ENCODE results near the gene LRRC41.

GRCh38 chr1:46301406-46301807 is 2.0 kb downstream of the LRRC41 start:
- TF ChIP-seq CTCF (IDR thresholded peaks at IDR 0.05), result no peak
- no peak for TF ChIP-seq EZH2 (IDR thresholded peaks at IDR 0.05; ENCODE audit: borderline replicate concordance, insufficient read depth, low read depth, low read length, poor library complexity, severe bottlenecking)

Data from B cell (primary cell).